B cell (primary cell): ENCODE data around the gene CRISPLD2. TPM values are rescaled to one million over a fixed set of nuclear protein-coding genes. Genes with fewer than 3 reads are reported as not detected.

Experiments
- ATAC-seq: fragments of 200-7000 bp; cut with Tn5 transposase; one replicate; pipeline ENCODE4 v1.10.0; 2021; ENCODE audit warnings: low read depth, mild to moderate bottlenecking, moderate number of reproducible peaks, moderate library complexity
- CTCF ChIA-PET: fragments of 350-600 bp; sonication (Branson Sonifier 250); formaldehyde crosslinking; loops from one replicate; lab custom pipeline; 2021; ENCODE audit warnings: antibody characterized with exemption, inconsistent platforms; lab: Charles Lee
- POLR2A ChIA-PET: fragments of 350-600 bp; sonication (Branson Sonifier 250); formaldehyde crosslinking; loops from one replicate; lab custom pipeline; 2021; ENCODE audit warnings: antibody characterized with exemption; lab: Charles Lee
- DNase-seq: peaks from one replicate; pipeline ENCODE4 v3.0.0; 2013
- H2AFZ ChIP-seq: 2 replicates; pipeline ENCODE4 v1.6.1; 2012; ENCODE audit warnings: mild to moderate bottlenecking, low read depth, low read length; ENCODE audit not compliant: insufficient read depth, poor library complexity, severe bottlenecking
- H3K27ac ChIP-seq, 2 donors: 1 replicate in 1 of 2; 2 replicates in 1 of 2; pipeline ENCODE4 v1.5.1; 2012 to 2013; ENCODE audit warnings: low read length in 2 of 2, mild to moderate bottlenecking in 2 of 2, moderate library complexity in 1 of 2
- H3K27me3 ChIP-seq, 4 experiments: fragments of 200-600 bp in 1 of 4; sonication (generic) in 1 of 4; replicated peaks in 1 of 4; 1 replicate in 2 of 4; 2 replicates in 2 of 4; pipeline versions ENCODE4 v1.6.1 to v1.7.0; 2013 to 2016; ENCODE audit warnings: low read length in 3 of 4, mild to moderate bottlenecking in 2 of 4, mixed read lengths in 1 of 4, moderate library complexity in 1 of 4; ENCODE audit not compliant: insufficient read depth in 4 of 4, control insufficient read depth in 3 of 4; ENCODE audit errors: control extremely low read depth in 1 of 4
- H3K36me3 ChIP-seq, 2 experiments: replicated peaks in 1 of 2; 1 replicate in 1 of 2; 2 replicates in 1 of 2; pipeline versions ENCODE4 v1.6.1 to v1.7.1; 2013; ENCODE audit warnings: low read length in 1 of 2; ENCODE audit not compliant: insufficient read depth in 2 of 2, control insufficient read depth in 1 of 2; ENCODE audit errors: control extremely low read depth in 1 of 2, extremely low read depth in 1 of 2
- H3K4me1 ChIP-seq, 2 donors: fragments of 200-600 bp in 1 of 2; sonication (generic) in 1 of 2; 1 replicate in 1 of 2; 2 replicates in 1 of 2; pipeline versions ENCODE4 v1.5.1 to v1.6.1; 2013 to 2017; ENCODE audit warnings: low read length in 2 of 2; ENCODE audit not compliant: control insufficient read depth in 2 of 2, insufficient read depth in 2 of 2
- H3K4me2 ChIP-seq: replicated peaks from 2 replicates; pipeline ENCODE3; 2012; ENCODE audit warnings: mild to moderate bottlenecking, low read depth, low read length; ENCODE audit not compliant: poor library complexity, severe bottlenecking
- H3K4me3 ChIP-seq, 5 experiments: fragments of 200-600 bp in 1 of 5; sonication (generic) in 1 of 5; 1 replicate in 3 of 5; 2 replicates in 2 of 5; pipeline versions ENCODE4 v1.5.1 to v1.7.0; 2011 to 2016; ENCODE audit warnings: low read length in 4 of 5, mild to moderate bottlenecking in 4 of 5, low read depth in 2 of 5, control low read depth in 1 of 5, moderate library complexity in 1 of 5; ENCODE audit not compliant: insufficient read depth in 1 of 5; ENCODE audit errors: control extremely low read depth in 1 of 5, extremely low read depth in 1 of 5
- H3K79me2 ChIP-seq: fragments of 200-600 bp; sonication (generic); one replicate; pipeline ENCODE4 v1.6.0; 2016; ENCODE audit warnings: low read length; ENCODE audit not compliant: control insufficient read depth, insufficient read depth
- H3K9ac ChIP-seq: fragments of 200-600 bp; sonication (generic); 2 replicates; pipeline ENCODE4 v1.6.1; 2017; ENCODE audit warnings: mild to moderate bottlenecking, low read length, moderate library complexity
- H3K9me3 ChIP-seq, 3 donors: one replicate each; pipeline versions ENCODE4 v1.6.1 to v1.7.1; 2013; ENCODE audit warnings: low read length in 2 of 3; ENCODE audit not compliant: control insufficient read depth in 2 of 3, insufficient read depth in 1 of 3; ENCODE audit errors: control extremely low read depth in 1 of 3
- H4K20me1 ChIP-seq: 2 replicates; pipeline ENCODE4 v1.6.0; 2012; ENCODE audit warnings: mild to moderate bottlenecking, low read length; ENCODE audit not compliant: insufficient read depth, control insufficient read depth, poor library complexity, severe bottlenecking
- H3K27ac Mint-ChIP-seq: one replicate; pipeline ENCODE4 v1.8.0; 2021; ENCODE audit warnings: mixed read lengths
- H3K27me3 Mint-ChIP-seq: one replicate; pipeline ENCODE4 v1.8.0; 2021; ENCODE audit warnings: mixed read lengths
- H3K4me1 Mint-ChIP-seq: one replicate; pipeline ENCODE4 v1.8.0; 2021; ENCODE audit warnings: mixed read lengths
- H3K4me3 Mint-ChIP-seq: one replicate; pipeline ENCODE4 v1.8.0; 2021; ENCODE audit warnings: mixed read lengths
- H3K9me3 Mint-ChIP-seq: one replicate; pipeline ENCODE4 v1.8.0; 2022; ENCODE audit warnings: mixed read lengths; ENCODE audit not compliant: insufficient read depth
- CTCF ChIP-seq: fragments of 200-600 bp; IDR thresholded peaks from one replicate; pipeline ENCODE4 v1.8.0; 2022; ENCODE audit warnings: antibody characterized with exemption, mild to moderate bottlenecking
- EZH2 ChIP-seq: IDR thresholded peaks from 2 replicates; pipeline ENCODE4 v1.6.1; 2012; ENCODE audit warnings: borderline replicate concordance, low read depth, mild to moderate bottlenecking, moderate library complexity, low read length; ENCODE audit not compliant: insufficient read depth, poor library complexity, severe bottlenecking
- WGBS: methylation state at CpG from one replicate; pipeline ENCODE4 v1.1.5; 2013; ENCODE audit warnings: missing lambda C conversion rate; ENCODE audit not compliant: insufficient coverage; 5-methylcytosine and 5-hydroxymethylcytosine counted together
- intact Hi-C: fragments of 100-400 bp; cut with micrococcal nuclease; formaldehyde crosslinking; loops from one replicate; pipeline ENCODE4 v1.10.0; 2022
- polyA plus RNA-seq: library from polyadenylated mRNA; depleted of rRNA; stranded (reverse); fragments of >200 nt; gene quantifications from 2 replicates; pipeline ENCODE4 v1.2.3, GENCODE V29; 2012
- total RNA-seq, 2 donors: library from RNA; stranded (reverse); fragments of 120-200 nt in 1 of 2; gene quantifications; 1 replicate in 1 of 2; 2 replicates in 1 of 2; pipeline versions ENCODE4 v1.2.3 to v1.2.4, GENCODE V29; 2013 to 2022

The CRISPLD2 gene
- total and polyA plus RNA-seq, 2 donors (not counting 1 experiment from before 2014, with no cell fraction given), result 0.25 to 0.37 TPM

- Histone ChIP-seq H2AFZ (no peak overlapping the region), H3K27ac (no peak overlapping the region), H4K20me1 (no peaks in the 10 kb centered on the region), H3K4me2 (no peak overlapping the region), H3K36me3 (no peaks in the 10 kb centered on the region), H3K9me3 (peaks cover 0 to 3% (median 0%) of the 10 kb centered on the region in 3 donors), H3K9ac (no peak overlapping the region), H3K4me3 (no peak overlapping the region), H3K27me3 (peaks cover 0 to 38% (median 15%) of the 10 kb centered on the region in 4 experiments), H3K79me2 (no peaks in the 10 kb centered on the region), H3K4me1 (peaks cover 11 to 13% of the 10 kb centered on the region in 2 donors)
- WGBS, result 84% methylated on average over 10 of the region's 13 CpGs
- peaks cover 52% of the 10 kb centered on the region for H3K27me3 Mint-ChIP-seq
- ChIA-PET POLR2A (no interaction called here), CTCF (no interaction called here)
- TF ChIP-seq CTCF, result no peak
- TF ChIP-seq EZH2, result no peak
- intact Hi-C loops, result no loop called here
- no peak overlapping the region for H3K4me3 Mint-ChIP-seq
- peaks cover 8% of the 10 kb centered on the region for H3K4me1 Mint-ChIP-seq
- no peak overlapping the region for H3K27ac Mint-ChIP-seq
- ATAC-seq (no peak), DNase-seq (no peak)
- no peaks in the 10 kb centered on the region for H3K9me3 Mint-ChIP-seq
Measured at GRCh38 chr16:84821728-84822689, 2.2 kb downstream of the CRISPLD2 start.

- H3K27me3 ChIP-seq, result peaks cover 0 to 38% (median 15%) of the 10 kb centered on the region in 4 experiments
- no peaks in the 10 kb centered on the region for H3K36me3 ChIP-seq
- DNase-seq (no peak), ATAC-seq (no peak)
- peaks cover 11 to 13% of the 10 kb centered on the region in 2 donors for H3K4me1 ChIP-seq
- TF ChIP-seq EZH2, result no peak
- ChIA-PET POLR2A (no interaction called here), CTCF (no interaction called here)
- Mint-ChIP-seq H3K27me3 (peaks cover 50% of the 10 kb centered on the region), H3K4me1 (peaks cover 8% of the 10 kb centered on the region), H3K9me3 (no peaks in the 10 kb centered on the region), H3K4me3 (no peak overlapping the region), H3K27ac (no peak overlapping the region)
- no peak overlapping the region for H3K4me2 ChIP-seq
- H3K9me3 ChIP-seq, result peaks cover 0 to 3% (median 0%) of the 10 kb centered on the region in 3 donors
- H4K20me1 ChIP-seq, result no peaks in the 10 kb centered on the region
- no peak overlapping the region for H3K27ac ChIP-seq
- H3K79me2 ChIP-seq, result no peaks in the 10 kb centered on the region
- H2AFZ ChIP-seq, result no peak overlapping the region
- intact Hi-C loops, result no loop called here
- H3K4me3 ChIP-seq, result no peak overlapping the region
- no peak overlapping the region for H3K9ac ChIP-seq
- 96% methylated on average over 5 of the region's 6 CpGs for WGBS
Measured at GRCh38 chr16:84822990-84823389, 3.2 kb downstream of the CRISPLD2 start.
